Measurements from ENCODE around the gene IDUA.
"Not testable (repeated sequence)": the region's sequence is repeated elsewhere in the genome, so short reads cannot be mapped to it uniquely, and the experiment has no call there.

IDUA gene

GRCh38 chr4:1033840-1034551 is 47.2 kb downstream of the IDUA start:
- no peak for DNase-seq

- no peak for DNase-seq
Measured at GRCh38 chr4:1035510-1035909, 48.7 kb downstream of the IDUA start.

- DNase-seq, result no peak
Measured at GRCh38 chr4:1036095-1036494, 49.3 kb downstream of the IDUA start.

GRCh38 chr4:1036976-1037810 is 50.3 kb downstream of the IDUA start:
- DNase-seq, result no peak

GRCh38 chr4:1038948-1039492 is 52.2 kb downstream of the IDUA start:
- no peak for DNase-seq

- no peak for DNase-seq
Measured at GRCh38 chr4:1039493-1040343, 52.9 kb downstream of the IDUA start.

GRCh38 chr4:1040344-1041146 is 53.7 kb downstream of the IDUA start:
- DNase-seq, result no peak

- no peak for DNase-seq
Measured at GRCh38 chr4:1041147-1041935, 54.5 kb downstream of the IDUA start.

- DNase-seq, result no peak
Measured at GRCh38 chr4:1041936-1042330, 55.1 kb downstream of the IDUA start.

- DNase-seq, result no peak
Measured at GRCh38 chr4:1042352-1043055, 55.7 kb downstream of the IDUA start.

- DNase-seq, result no peak
Measured at GRCh38 chr4:1043162-1043561, 56.3 kb downstream of the IDUA start.

GRCh38 chr4:1043651-1044468 is 57.0 kb downstream of the IDUA start:
- no peak for DNase-seq

- DNase-seq, result no peak
Measured at GRCh38 chr4:1044469-1045192, 57.8 kb downstream of the IDUA start.

GRCh38 chr4:1045193-1045594 is 58.4 kb downstream of the IDUA start:
- no peak for DNase-seq

- DNase-seq, result no peak
Measured at GRCh38 chr4:1045595-1046201, 58.9 kb downstream of the IDUA start.

- not testable (repeated sequence) for DNase-seq
Measured at GRCh38 chr4:1046581-1047011, 59.8 kb downstream of the IDUA start.

- no peak for DNase-seq
Measured at GRCh38 chr4:1047106-1047975, 60.5 kb downstream of the IDUA start.

Measured in CD4-positive, alpha-beta T cell treated with Interleukin-17A for 1 hour (primary cell).